Fibroblast of skin of left biceps (primary cell): ENCODE results near the gene HCST.
"Not testable (repeated sequence)": the region's sequence is repeated elsewhere in the genome, so short reads cannot be mapped to it uniquely, and the experiment has no call there.

Experiments used
- DNase-seq, 2 experiments: peaks; one replicate each; pipeline ENCODE4 v3.0.0-alpha.2; 2013; ENCODE audit warnings: low read depth in 2 of 2

The HCST gene

GRCh38 chr19:35904311-35905068 is 2.2 kb downstream of the HCST start:
- DNase-seq = no peak

DNA sequence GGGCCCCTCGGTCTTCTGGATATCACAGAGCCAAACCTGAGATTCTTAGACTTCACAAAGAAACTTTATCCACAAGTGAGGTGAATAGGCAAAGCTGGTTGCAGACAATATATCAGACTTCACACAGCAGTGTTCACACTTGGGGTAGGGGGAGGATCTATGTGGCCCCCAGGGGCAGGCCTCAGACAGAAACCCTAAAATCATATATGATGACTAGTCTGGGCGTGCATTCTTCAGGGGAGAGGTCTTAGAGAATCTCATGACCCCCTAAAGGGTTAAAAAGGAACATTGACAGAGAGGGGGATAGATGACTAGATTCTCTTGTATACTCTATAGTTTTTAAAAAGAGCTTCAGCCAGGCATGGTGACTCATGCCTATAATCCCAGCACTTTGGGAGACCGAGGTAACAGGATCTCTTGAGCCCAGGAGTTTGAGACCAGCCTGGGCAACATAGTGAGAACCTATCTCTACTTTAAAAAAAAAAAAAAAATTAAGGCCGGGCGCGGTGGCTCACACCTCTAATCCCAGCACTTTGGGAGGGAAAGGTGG is 2.9 kb downstream of the HCST start:
- DNase-seq = no peak

DNA sequence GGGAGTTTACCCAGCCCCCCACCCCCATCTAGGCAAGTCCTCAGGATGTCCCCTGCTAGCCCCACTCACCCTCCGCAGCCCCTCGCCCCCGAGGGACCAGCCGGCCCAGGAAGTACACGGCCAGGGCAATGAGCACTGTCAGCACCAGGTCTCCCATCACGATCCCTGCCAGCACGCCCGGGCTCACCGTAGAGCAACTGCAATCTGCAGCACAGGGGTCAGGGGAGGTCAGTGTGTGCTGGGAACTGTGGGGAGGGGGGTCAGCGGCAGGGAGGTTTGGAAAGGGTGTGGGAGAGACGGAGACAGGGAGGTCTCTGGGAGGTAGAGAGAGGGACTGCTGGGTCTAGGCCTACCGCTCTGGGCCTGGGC is 5.0 kb downstream of the HCST start:
- DNase-seq = no peak

GRCh38 chr19:35908010-35908441 is 5.7 kb downstream of the HCST start, which contains the start of gene TYROBP:
Gene TYROBP, minus strand, starts transcription at chr19:35908295. Its CDS starts 67 bp downstream, at chr19:35908228.
- no peak for DNase-seq

DNA sequence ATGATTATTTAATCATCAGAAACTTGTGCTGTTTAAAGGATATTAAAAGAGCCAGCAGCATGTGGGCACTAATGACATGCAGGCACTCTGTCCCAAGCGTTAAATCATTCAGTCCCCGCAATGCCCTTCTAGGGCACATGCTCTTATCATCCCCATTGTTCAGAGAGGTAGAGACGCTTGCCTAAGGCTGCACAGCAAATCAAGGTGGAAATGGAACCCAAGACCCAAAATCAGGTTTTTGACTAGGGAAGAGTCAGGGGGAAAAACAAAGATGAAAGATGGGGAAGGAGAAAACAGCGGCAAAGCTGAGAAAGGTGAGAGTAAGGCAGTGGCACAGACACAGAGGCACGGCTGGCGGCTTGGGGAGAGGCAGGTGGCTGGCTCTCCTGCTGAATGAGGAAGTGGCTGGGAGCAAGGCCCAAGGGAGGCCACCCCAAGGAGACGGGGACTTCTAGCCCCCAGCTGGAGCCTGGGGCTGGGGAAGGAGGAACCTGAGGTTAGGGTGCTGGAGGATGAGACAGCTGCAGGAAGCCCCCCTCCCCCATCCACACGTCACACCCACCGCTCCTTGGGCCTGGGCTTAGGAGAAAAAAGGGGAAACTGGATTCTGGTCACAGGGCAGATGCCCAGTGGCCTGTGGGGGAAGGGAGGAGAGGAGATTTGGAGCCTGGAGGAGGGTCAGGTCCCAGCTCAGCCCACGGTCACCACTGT is 6.8 kb downstream of the HCST start:
- no peak for DNase-seq

- no peak for DNase-seq
These were observed 7.3 kb downstream of the HCST start for GRCh38 chr19:35909684-35910035.

- not testable (repeated sequence) for DNase-seq
These were observed 8.0 kb downstream of the HCST start for GRCh38 chr19:35910355-35910754.

DNA sequence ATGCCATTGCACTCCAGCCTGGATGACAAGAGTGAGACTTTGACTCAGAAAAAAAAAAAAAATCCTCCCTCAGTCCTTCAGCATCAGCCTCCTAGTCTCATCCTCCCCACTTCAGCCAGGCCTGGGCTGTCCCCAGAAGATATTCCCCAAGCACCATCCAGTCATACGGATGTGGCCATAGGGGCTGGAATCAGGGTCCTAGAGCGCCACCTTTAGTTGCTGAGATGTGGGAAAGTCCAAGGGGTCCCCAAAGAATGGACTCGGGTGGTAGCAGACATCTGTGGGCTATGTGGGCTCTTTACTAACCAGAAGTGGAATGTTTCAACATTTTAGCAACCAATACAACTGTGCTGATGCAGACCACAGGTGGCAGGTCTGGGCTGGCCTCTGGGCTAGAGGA is 8.8 kb downstream of the HCST start:
- DNase-seq = no peak

DNA sequence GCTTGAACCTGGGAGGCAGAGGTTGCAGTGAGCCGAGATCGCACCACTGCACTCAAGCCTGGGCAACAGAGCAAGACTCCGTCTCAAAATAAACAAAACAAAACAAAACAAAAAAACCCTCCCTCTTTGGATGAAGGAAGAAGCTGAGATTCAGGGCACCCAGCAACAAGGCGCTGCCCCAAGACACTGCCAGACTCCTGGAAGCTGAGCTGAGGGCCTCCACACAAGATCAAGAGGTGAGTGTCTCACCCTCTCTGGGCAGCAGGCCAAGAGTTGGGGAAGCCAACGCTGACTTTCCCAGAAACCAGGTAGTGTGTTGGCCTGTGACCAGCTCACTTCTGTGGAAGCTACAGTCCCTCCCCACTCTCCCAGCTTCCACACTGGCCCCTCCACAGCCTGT is 9.5 kb downstream of the HCST start:
- no peak for DNase-seq

DNA sequence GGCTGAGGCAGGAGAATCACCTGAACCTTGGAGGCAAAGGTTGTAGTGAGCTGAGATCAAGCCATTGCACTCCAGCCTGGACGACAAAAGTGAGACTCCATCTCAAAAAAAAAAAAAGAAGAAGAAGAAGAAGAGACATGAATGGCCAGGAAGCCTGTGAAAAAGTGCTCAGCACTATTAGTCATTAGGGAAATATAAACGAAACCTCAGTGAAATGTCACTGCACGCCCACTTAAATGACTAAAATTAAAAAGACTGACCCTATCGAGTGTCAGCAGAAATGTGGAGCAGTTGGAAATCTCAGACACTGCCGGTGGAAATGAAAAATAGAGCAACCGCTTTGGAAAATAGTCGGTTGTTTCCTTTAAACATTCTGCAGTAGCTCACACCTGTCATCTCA is 11.3 kb downstream of the HCST start:
- no peak for DNase-seq

DNA sequence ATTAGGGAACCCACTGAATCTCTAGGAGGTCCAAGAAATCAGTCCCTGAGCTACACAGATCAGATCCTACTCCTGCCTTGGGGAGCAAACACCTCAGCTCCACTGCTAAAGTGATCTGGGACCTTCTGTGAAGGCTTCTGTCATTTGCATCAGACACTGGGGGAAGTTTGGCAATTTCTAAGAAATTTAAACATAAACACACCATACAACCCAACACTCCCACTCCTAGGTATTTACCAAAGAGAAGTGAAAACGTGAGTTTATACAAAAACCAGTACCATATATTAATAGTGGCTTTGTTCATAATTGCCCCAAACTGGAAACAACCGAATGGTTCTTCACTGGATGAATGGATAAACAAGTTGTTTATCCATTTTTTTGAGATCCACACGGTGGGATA is 13.1 kb downstream of the HCST start:
- no peak for DNase-seq

- DNase-seq = no peak
These were observed 17.0 kb downstream of the HCST start for GRCh38 chr19:35919306-35919705.

DNA sequence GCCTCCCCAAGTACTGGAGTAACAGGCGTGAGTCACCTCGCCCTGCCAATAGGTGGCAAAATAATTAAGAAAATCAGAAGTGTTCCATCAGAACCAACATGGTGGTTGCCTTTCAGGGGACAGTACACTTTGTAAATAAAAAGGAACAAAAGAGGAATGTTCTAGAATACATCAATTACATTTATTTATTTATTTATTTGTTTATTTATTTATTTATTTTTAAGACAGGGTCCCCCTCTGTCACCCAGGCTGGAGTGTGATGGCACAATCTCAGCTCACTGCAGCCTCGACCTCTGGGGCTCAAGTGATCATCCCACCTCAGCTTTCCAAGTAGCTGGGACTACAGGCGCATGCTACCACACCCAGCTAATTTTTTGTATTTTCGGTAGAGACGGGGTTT is 18.7 kb downstream of the HCST start:
- no peak for DNase-seq

- DNase-seq = no peak
These were observed 23.2 kb downstream of the HCST start for GRCh38 chr19:35925501-35925900.

DNA sequence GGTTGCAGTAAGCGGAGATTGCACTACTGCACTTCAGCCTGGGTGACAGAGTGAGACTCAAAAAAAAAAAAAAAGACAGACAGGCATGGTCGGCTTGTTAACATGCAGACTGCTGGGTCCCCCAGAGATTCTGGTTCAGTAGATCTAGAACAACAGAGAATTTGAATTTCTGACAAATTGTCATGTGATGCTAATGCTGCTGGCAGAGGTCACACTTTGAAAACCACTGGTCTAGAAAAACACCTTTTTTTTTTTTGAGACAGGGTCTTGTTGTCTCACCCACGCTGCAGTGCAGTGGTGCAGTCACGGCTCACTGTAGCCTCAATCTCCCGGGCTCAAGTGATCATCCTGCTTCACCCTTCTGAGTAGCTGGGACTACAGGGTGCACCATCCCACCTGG is 26.2 kb downstream of the HCST start:
- DNase-seq = no peak

DNA sequence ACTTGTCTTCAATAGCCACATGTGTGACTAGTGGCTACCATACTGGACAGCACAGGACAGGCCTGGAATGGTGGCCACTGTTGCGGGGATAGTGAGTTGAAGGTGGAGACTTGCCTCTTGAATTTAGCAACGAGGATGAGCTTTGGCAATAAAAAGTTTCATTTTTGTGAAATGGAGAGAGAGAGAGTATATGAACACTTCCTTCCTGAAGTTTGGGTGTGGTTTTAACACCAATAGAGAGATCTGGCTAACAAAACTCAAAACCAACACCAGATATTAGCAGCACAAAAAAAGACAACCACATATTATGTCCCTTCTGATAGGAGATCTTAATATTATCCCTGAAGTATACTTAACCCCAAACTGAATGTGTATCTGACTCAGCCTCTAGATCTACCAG is 27.5 kb downstream of the HCST start:
- no peak for DNase-seq

- peak; percentile 99 for DNase-seq
These were observed 29.0 kb downstream of the HCST start for GRCh38 chr19:35931161-35931873.

DNA sequence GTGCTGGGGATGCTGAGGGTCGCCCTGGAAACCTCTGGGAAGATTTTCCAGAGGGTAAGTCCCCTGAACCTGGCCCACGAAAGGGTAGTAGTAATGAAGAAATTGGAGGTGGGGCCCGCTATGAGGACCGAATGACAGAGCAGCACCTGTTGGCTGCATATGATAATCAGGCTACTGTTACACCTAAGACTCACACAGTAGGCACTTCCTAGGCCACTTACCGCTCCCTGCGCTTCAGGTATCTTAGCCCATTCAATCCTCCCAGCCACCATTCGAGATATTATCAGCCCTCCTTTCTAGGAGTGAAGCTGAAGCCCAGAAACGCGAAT is 29.5 kb downstream of the HCST start:
- no peak for DNase-seq

DNA sequence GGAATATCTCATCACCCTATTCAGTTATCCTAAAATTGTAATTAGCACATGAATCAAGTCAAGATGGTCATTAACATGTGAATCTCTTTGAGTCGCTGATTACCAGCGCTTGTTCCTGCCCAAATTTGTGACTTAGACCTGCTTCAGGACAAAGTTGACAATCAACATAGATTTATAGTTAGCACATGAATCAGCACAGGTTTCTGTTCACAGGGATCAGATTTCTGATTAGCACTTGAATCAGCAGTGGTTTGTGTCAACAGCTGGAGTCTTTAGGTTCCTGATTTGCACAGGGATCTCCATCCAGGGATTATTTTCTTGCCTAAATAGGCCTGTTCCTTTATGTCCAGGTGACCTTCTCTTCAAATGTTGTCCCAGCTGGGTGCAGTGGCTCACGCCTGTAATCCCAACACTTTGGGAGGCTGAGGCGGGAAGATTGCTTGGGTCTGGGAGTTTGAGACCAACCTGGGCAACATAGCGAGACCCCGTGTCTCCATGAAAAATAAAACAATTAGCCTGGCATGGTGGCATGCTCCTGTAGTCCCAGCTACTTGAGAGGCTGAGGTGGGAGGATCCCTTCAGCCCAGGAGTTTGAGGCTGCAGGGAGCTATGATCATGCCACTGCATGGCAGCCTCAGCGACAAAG is 30.1 kb downstream of the HCST start:
- DNase-seq = no peak

DNA sequence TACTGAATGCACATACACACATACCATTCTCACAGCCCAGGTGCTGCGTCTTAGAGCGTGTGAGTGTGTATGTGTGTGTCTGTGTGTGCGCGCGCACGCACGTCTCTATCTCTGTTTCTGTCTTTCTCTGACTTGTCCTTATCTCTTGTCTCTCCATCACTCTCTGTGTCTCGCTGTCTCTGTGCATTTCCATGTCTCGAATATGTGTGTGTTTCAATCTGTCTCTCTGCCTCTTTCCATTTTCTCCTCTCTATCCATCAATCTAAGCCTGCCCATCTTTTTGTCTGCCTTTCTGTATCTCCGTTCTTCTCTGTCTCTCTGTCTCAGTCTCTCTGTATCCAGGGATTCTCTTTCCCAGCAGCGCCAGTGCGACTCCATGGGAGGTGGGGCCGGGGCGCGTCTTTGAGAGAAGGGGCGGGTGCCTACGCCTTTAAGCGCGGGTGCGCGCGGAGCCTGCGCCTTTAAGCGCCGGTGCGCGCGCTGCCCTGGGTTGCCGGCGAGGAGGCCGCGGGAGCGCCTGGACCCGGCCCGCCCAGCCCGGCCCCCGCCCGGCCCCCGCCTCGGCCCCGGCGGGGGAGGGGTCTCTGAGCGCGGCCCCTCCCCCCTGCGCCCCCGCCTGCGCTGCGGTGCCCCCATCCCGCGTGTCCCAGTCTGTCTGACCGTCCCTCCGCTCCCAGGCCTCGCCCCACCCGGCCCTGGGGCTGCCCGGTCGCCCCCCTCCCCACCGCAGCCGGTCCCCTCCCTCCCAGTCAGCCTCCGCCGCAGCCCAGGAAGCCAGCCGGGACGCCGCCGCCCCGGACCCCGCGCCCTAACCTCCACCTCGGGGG is 33.8 kb downstream of the HCST start, which contains the start of gene LRFN3:
Gene LRFN3, plus strand, starts transcription at position 464 of the 827 bp plus-strand sequence. CDS start 3,052 bp downstream, outside the sequence.
- peak; percentile 14 to 26 for DNase-seq

GRCh38 chr19:35936738-35937268 is 34.5 kb downstream of the HCST start:
- no peak for DNase-seq
